ENCODE data around the gene HPX. TPM values are rescaled to one million over a fixed set of nuclear protein-coding genes. Genes with fewer than 3 reads are reported as not detected.

Gene HPX
- total RNA-seq, 2 donors from 2014 or later, result 1.8 to 5.3 TPM

DNA sequence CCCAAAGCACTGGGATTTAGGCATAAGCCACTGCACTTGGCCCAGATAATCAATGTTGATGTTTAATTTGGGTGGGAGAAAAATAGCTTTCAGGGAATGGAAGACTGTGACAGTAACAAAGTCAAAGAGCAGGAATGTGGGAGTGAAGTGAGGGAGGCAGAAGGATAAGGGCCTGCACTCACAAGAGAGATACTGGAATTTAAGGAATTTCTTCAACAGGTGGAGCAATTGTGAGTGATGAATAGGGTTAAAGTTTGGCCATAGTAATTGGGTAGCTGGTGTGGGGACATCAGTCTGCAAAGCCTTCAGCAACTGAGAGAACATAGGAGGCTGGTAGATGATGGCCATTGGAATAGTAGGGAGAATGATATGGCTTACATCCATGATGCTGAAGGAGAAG lies 13.3 kb downstream of the HPX start:
- Histone ChIP-seq H3K27me3 (no peaks in the 10 kb centered on the region), H3K36me3 (no peaks in the 10 kb centered on the region), H3K4me3 (no peak overlapping the region), H3K27ac (no peak overlapping the region), H3K4me1 (no peaks in the 10 kb centered on the region), H3K9ac (ENCODE audit: low read depth in 2 of 2, low read length in 2 of 2) (no peak overlapping the region), H3K9me3 (no peaks in the 10 kb centered on the region)
- intact Hi-C loops (cut with DNase I), result no loop called here
- DNase-seq, result no peak
- TF ChIP-seq, protein P1, sequence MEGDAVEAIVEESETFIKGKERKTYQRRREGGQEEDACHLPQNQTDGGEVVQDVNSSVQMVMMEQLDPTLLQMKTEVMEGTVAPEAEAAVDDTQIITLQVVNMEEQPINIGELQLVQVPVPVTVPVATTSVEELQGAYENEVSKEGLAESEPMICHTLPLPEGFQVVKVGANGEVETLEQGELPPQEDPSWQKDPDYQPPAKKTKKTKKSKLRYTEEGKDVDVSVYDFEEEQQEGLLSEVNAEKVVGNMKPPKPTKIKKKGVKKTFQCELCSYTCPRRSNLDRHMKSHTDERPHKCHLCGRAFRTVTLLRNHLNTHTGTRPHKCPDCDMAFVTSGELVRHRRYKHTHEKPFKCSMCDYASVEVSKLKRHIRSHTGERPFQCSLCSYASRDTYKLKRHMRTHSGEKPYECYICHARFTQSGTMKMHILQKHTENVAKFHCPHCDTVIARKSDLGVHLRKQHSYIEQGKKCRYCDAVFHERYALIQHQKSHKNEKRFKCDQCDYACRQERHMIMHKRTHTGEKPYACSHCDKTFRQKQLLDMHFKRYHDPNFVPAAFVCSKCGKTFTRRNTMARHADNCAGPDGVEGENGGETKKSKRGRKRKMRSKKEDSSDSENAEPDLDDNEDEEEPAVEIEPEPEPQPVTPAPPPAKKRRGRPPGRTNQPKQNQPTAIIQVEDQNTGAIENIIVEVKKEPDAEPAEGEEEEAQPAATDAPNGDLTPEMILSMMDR (IDR thresholded peaks at IDR 0.05), result no peak

DNA sequence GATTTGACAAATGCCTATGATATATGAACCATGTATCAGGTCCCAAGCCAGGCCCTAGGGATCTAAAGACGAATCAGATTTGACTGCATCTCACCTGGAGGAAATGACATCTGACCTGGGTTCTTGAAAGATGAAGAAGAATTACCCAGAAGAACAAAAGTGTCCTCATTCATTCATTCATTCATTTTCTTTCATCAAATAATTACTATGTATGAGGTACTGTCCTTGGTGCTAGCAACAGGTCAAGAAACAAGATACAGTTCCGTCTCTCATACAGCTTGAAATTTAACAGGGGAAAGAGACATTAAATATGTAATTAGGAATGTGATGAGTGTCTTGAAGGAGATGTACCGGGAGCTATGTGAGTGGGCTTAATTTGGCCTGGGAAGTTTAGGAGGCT lies 20.1 kb downstream of the HPX start:
- H3K9ac ChIP-seq (ENCODE audit: low read depth in 2 of 2, low read length in 2 of 2), result no peak overlapping the region
- no peak overlapping the region for H3K4me3 ChIP-seq
- H3K27me3 ChIP-seq, result no peaks in the 10 kb centered on the region
- TF ChIP-seq, protein P1 (IDR thresholded peaks at IDR 0.05), result no peak
- H3K9me3 ChIP-seq, result no peaks in the 10 kb centered on the region
- H3K36me3 ChIP-seq, result no peaks in the 10 kb centered on the region
- intact Hi-C loops (cut with DNase I), result no loop called here
- no peak for DNase-seq
- no peaks in the 10 kb centered on the region for H3K4me1 ChIP-seq
- no peak overlapping the region for H3K27ac ChIP-seq

DNA sequence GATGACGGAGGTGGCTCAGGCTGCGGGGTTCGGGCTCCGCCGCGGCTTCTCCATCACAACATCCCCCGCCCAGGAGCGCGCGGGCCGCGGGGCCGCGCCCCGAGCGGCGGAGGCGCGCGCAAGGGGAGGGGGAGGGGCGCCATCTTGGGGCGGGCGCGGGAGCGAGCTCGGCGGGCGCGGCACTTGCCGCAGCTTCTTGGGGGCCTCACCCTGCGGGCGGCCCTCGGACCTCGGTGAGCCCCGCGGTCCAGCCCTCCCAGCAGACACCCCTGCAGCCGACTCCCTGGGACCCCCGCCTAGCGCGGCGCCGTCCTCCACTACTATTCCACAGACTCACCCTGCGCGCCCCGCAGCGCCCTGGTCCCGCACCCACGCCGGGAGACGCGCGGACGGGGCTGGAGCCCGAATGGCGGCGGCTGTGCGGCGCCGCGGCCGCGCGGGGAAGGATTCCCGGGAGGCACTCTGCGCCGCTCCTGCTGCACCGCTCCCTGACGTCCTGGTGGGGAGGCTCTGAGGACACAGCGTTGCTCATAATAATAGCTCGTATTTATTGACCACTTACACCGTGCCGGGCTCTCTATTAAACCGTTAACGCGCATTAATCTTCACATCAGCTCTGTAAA lies 21.7 kb downstream of the HPX start, which contains the start of gene APBB1:
Gene APBB1, minus strand, starts transcription at position 86 of the 623 bp plus-strand sequence. CDS start 7,747 bp downstream, outside the sequence.
- DNase-seq, result peak; percentile 70
- no peaks in the 10 kb centered on the region for H3K9me3 ChIP-seq
- no peaks in the 10 kb centered on the region for H3K36me3 ChIP-seq
- intact Hi-C loops (cut with DNase I), result no loop called here
- peak within 1 kb of the TSS; percentile 13 to 89 for H3K9ac ChIP-seq (ENCODE audit: low read depth in 2 of 2, low read length in 2 of 2)
- peak within 1 kb of the TSS; percentile 57 for H3K27ac ChIP-seq
- H3K4me1 ChIP-seq, result no peaks in the 10 kb centered on the region
- TF ChIP-seq, protein P1 (IDR thresholded peaks at IDR 0.05), result no peak
- H3K27me3 ChIP-seq, result no peaks in the 10 kb centered on the region
- H3K4me3 ChIP-seq, result peak within 1 kb of the TSS; percentile 91

DNA sequence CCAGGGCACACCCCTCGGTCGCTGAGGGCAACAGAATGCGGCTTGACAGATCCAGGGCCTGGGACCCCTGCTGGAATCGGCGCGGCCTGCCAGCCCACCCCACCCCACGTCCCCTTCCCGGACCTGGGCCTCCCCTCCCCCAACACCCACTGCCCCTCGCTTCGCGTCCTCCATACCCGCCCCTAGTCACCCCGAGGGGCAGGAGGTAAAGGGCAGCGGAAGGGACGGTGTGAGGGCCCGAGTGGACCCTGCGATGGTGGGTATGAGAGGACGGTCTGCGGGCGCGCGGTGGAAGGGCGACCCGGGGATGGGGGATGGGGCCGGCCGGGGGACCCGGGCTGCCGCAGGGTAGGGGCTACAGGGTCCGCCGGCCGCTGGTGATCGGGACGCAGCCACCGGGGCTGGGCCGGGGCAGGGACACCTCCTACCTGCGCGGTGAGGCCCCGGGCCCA lies 22.2 kb downstream of the HPX start:
- Histone ChIP-seq H3K27ac (peak overlapping the region; percentile 57), H3K9me3 (no peaks in the 10 kb centered on the region), H3K4me3 (peak overlapping the region; percentile 91), H3K27me3 (no peaks in the 10 kb centered on the region), H3K36me3 (no peaks in the 10 kb centered on the region), H3K4me1 (no peaks in the 10 kb centered on the region), H3K9ac (ENCODE audit: low read depth in 2 of 2, low read length in 2 of 2) (peak overlapping the region in 1 of 2 donors; percentile 89)
- DNase-seq, result peak; percentile 29
- intact Hi-C loops (cut with DNase I), result no loop called here
- TF ChIP-seq, protein P1 (IDR thresholded peaks at IDR 0.05), result no peak

DNA sequence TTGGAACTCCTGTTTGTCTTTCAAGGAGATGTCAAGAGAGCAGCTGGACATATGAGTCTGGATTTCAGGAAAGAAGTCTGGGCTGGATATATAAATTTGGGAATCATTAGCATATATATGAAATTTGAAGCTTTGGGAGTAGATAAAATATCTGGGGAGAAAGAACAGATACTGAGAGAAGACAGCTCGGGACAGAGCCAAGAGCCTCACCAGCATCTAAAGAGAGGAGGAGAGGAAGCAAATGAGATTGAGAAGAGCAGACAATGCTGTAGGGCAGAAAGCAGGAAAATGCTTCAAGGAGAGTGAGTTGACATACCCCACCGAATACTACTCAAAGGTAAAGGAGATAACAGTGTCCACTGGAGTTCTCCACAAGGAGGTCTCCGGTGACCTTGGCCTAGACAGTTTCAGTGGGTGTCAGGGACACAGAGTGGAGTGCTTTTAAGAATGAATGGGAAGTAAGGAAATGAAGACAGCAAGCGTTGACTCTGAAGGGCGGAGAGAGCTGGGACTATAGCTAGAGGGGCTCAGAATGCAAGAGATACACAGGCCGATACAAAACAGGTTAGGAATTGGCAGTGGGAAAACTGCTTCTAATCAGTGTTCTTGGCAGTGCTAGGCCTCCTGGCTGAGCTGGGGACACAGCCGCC lies 22.8 kb downstream of the HPX start:
- no peaks in the 10 kb centered on the region for H3K36me3 ChIP-seq
- no peaks in the 10 kb centered on the region for H3K9me3 ChIP-seq
- no peaks in the 10 kb centered on the region for H3K27me3 ChIP-seq
- H3K27ac ChIP-seq, result peak overlapping the region; percentile 57
- DNase-seq, result no peak
- peak overlapping the region in 1 of 2 donors; percentile 33 for H3K9ac ChIP-seq (ENCODE audit: low read depth in 2 of 2, low read length in 2 of 2)
- TF ChIP-seq, protein P1 (IDR thresholded peaks at IDR 0.05), result no peak
- no peaks in the 10 kb centered on the region for H3K4me1 ChIP-seq
- peak overlapping the region; percentile 91 for H3K4me3 ChIP-seq
- intact Hi-C loops (cut with DNase I), result no loop called here
